Endodermal cell (in vitro differentiated cells): ENCODE results near the gene DNAJC1. TPM values are rescaled to one million over a fixed set of nuclear protein-coding genes. Genes with fewer than 3 reads are reported as not detected.

ENCODE experiments used
- DNase-seq: peaks from one replicate; pipeline ENCODE4 v3.0.0-alpha.2; 2017
- H3K27ac ChIP-seq: 2 replicates; pipeline ENCODE4 v1.5.1; 2013; ENCODE audit warnings: mild to moderate bottlenecking, low read depth, low read length, moderate library complexity
- H3K27me3 ChIP-seq: 2 replicates; pipeline ENCODE4 v1.6.1; 2013; ENCODE audit warnings: mild to moderate bottlenecking, low read length, moderate library complexity; ENCODE audit not compliant: insufficient read depth, control insufficient read depth, poor library complexity, severe bottlenecking
- H3K36me3 ChIP-seq: 2 replicates; pipeline ENCODE4 v1.7.0; 2013; ENCODE audit warnings: mild to moderate bottlenecking, low read length, moderate library complexity; ENCODE audit not compliant: control insufficient read depth, insufficient read depth
- H3K4me1 ChIP-seq: one replicate; pipeline ENCODE4 v1.7.0; 2013; ENCODE audit warnings: low read length; ENCODE audit not compliant: control insufficient read depth, insufficient read depth
- H3K4me3 ChIP-seq: 2 replicates; pipeline ENCODE4 v1.5.1; 2013; ENCODE audit warnings: mild to moderate bottlenecking, low read length, moderate library complexity
- H3K9ac ChIP-seq: 2 replicates; pipeline ENCODE4 v1.6.1; 2013; ENCODE audit warnings: mild to moderate bottlenecking, low read length, moderate library complexity; ENCODE audit not compliant: poor library complexity, severe bottlenecking; ENCODE audit errors: extremely low read depth
- H3K9me3 ChIP-seq: 2 replicates; pipeline ENCODE4 v1.6.1; 2013; ENCODE audit warnings: mild to moderate bottlenecking, low read length, moderate library complexity; ENCODE audit not compliant: control insufficient read depth
- H3K27ac Mint-ChIP-seq: 2 replicates; pipeline ENCODE4 v1.8.0; 2020; ENCODE audit warnings: mixed read lengths
- H3K27me3 Mint-ChIP-seq: 2 replicates; pipeline ENCODE4 v1.8.0; 2021; ENCODE audit warnings: mild to moderate bottlenecking, mixed read lengths; ENCODE audit not compliant: insufficient read depth
- H3K36me3 Mint-ChIP-seq: 2 replicates; pipeline ENCODE4 v1.8.0; 2020; ENCODE audit warnings: low read depth, mixed read lengths
- H3K4me1 Mint-ChIP-seq: 2 replicates; pipeline ENCODE4 v1.8.0; 2020; ENCODE audit warnings: mixed read lengths
- H3K4me3 Mint-ChIP-seq: 2 replicates; pipeline ENCODE4 v1.8.0; 2020; ENCODE audit warnings: mild to moderate bottlenecking, moderate library complexity, mixed read lengths
- H3K9me3 Mint-ChIP-seq: 2 replicates; pipeline ENCODE4 v1.8.0; 2020; ENCODE audit warnings: mild to moderate bottlenecking, mixed read lengths
- CTCF ChIP-seq: fragments of 200-600 bp; sonication (generic); conservative IDR thresholded peaks from 2 replicates; pipeline ENCODE4 v1.5.0; 2021; ENCODE audit warnings: antibody characterized with exemption, mild to moderate bottlenecking
- WGBS, 2 experiments: methylation state at CpG; one replicate each; pipeline versions ENCODE4 v1.1.5 to v1.1.7; 2013; ENCODE audit warnings: missing lambda C conversion rate in 2 of 2, mixed read lengths in 1 of 2; ENCODE audit not compliant: insufficient coverage in 1 of 2, insufficient read length in 1 of 2; 5-methylcytosine and 5-hydroxymethylcytosine counted together
- total RNA-seq, 2 donors: library from RNA; stranded (reverse); fragmentation: NEBNext Ultra II Directional in 1 of 2; extraction: Animal tissue kit (Norgen Biotek cat#: 25700) in 1 of 2; gene quantifications; 2 replicates in 1 of 2; 3 replicates in 1 of 2; pipeline ENCODE4 v1.2.1, GENCODE V29; 2021

The DNAJC1 gene
- total RNA-seq, 2 donors from 2014 or later = 23.5 to 30.4 TPM

- no peaks in the 10 kb centered on the region for H3K9me3 Mint-ChIP-seq
- H3K27me3 ChIP-seq = no peaks in the 10 kb centered on the region
- H3K4me1 ChIP-seq = no peaks in the 10 kb centered on the region
- 95 to 100% methylated on average over 2 to 4 of the region's 4 CpGs for WGBS, 2 experiments
- H3K27me3 Mint-ChIP-seq = no peaks in the 10 kb centered on the region
- no peak for DNase-seq
- no peak overlapping the region for H3K9ac ChIP-seq
- peaks cover 6% of the 10 kb centered on the region for H3K36me3 ChIP-seq
- peak overlapping the region; percentile 63 for H3K27ac ChIP-seq
- H3K36me3 Mint-ChIP-seq = peaks cover 6% of the 10 kb centered on the region
- no peak overlapping the region for H3K27ac Mint-ChIP-seq
- H3K9me3 ChIP-seq = no peaks in the 10 kb centered on the region
- H3K4me3 Mint-ChIP-seq = no peak overlapping the region
- no peak for TF ChIP-seq CTCF
- H3K4me3 ChIP-seq = no peak overlapping the region
- H3K4me1 Mint-ChIP-seq = no peaks in the 10 kb centered on the region
Measured at GRCh38 chr10:21927631-21928353, 75.7 kb downstream of the DNAJC1 start.

GRCh38 chr10:21926949-21927348 lies 76.6 kb downstream of the DNAJC1 start:
- H3K9me3 Mint-ChIP-seq = no peaks in the 10 kb centered on the region
- Histone ChIP-seq H3K9ac (no peak overlapping the region), H3K27me3 (no peaks in the 10 kb centered on the region), H3K9me3 (no peaks in the 10 kb centered on the region), H3K27ac (peak overlapping the region; percentile 52), H3K4me3 (no peak overlapping the region), H3K36me3 (peaks cover 6% of the 10 kb centered on the region), H3K4me1 (no peaks in the 10 kb centered on the region)
- H3K4me1 Mint-ChIP-seq = no peaks in the 10 kb centered on the region
- no peak for DNase-seq
- 80 to 93% methylated on average over 1 to 2 of the region's 2 CpGs for WGBS, 2 experiments
- H3K27ac Mint-ChIP-seq = no peak overlapping the region
- TF ChIP-seq CTCF = no peak
- no peaks in the 10 kb centered on the region for H3K27me3 Mint-ChIP-seq
- H3K36me3 Mint-ChIP-seq = peaks cover 6% of the 10 kb centered on the region
- H3K4me3 Mint-ChIP-seq = no peak overlapping the region

GRCh38 chr10:21926358-21926925 lies 77.1 kb downstream of the DNAJC1 start:
- no peak for TF ChIP-seq CTCF
- H3K36me3 ChIP-seq = peaks cover 6% of the 10 kb centered on the region
- Mint-ChIP-seq H3K9me3 (no peaks in the 10 kb centered on the region), H3K4me1 (no peaks in the 10 kb centered on the region), H3K36me3 (peaks cover 6% of the 10 kb centered on the region), H3K4me3 (no peak overlapping the region), H3K27me3 (no peaks in the 10 kb centered on the region), H3K27ac (no peak overlapping the region)
- no peak for DNase-seq
- H3K27me3 ChIP-seq = no peaks in the 10 kb centered on the region
- H3K4me3 ChIP-seq = no peak overlapping the region
- H3K9me3 ChIP-seq = no peaks in the 10 kb centered on the region
- H3K27ac ChIP-seq = no peak overlapping the region
- H3K4me1 ChIP-seq = no peaks in the 10 kb centered on the region
- no peak overlapping the region for H3K9ac ChIP-seq
